ENCODE results near the gene KCNK10.

KCNK10 gene

GRCh38 chr14:88321692-88322503, 1.2 kb downstream of the KCNK10 start:
- DNase-seq (ENCODE audit: low spot score): no peak

- no peak for DNase-seq (ENCODE audit: low spot score)
Measured at GRCh38 chr14:88318406-88318805, 4.7 kb downstream of the KCNK10 start.

GRCh38 chr14:88316521-88316920, 6.5 kb downstream of the KCNK10 start:
- DNase-seq (ENCODE audit: low spot score): no peak

GRCh38 chr14:88312257-88312656, 10.8 kb downstream of the KCNK10 start:
- DNase-seq (ENCODE audit: low spot score): no peak

- DNase-seq (ENCODE audit: low spot score): no peak
Measured at GRCh38 chr14:88311780-88312179, 11.3 kb downstream of the KCNK10 start.

GRCh38 chr14:88310449-88310848, 12.6 kb downstream of the KCNK10 start:
- DNase-seq (ENCODE audit: low spot score): no peak

GRCh38 chr14:88310021-88310420, 13.0 kb downstream of the KCNK10 start:
- no peak for DNase-seq (ENCODE audit: low spot score)

- DNase-seq (ENCODE audit: low spot score): no peak
Measured at GRCh38 chr14:88305528-88306322, 17.3 kb downstream of the KCNK10 start.

GRCh38 chr14:88303041-88303440, 20.0 kb downstream of the KCNK10 start:
- no peak for DNase-seq (ENCODE audit: low spot score)

- no peak for DNase-seq (ENCODE audit: low spot score)
Measured at GRCh38 chr14:88301381-88301780, 21.7 kb downstream of the KCNK10 start.

GRCh38 chr14:88300817-88301216, 22.3 kb downstream of the KCNK10 start:
- no peak for DNase-seq (ENCODE audit: low spot score)

GRCh38 chr14:88299865-88300530, 23.1 kb downstream of the KCNK10 start:
- DNase-seq (ENCODE audit: low spot score): no peak

GRCh38 chr14:88297306-88297705, 25.8 kb downstream of the KCNK10 start:
- DNase-seq (ENCODE audit: low spot score): no peak

- no peak for DNase-seq (ENCODE audit: low spot score)
Measured at GRCh38 chr14:88296351-88296750, 26.7 kb downstream of the KCNK10 start.

GRCh38 chr14:88289996-88290395, 33.1 kb downstream of the KCNK10 start:
- no peak for DNase-seq (ENCODE audit: low spot score)

- no peak for DNase-seq (ENCODE audit: low spot score)
Measured at GRCh38 chr14:88289234-88289633, 33.8 kb downstream of the KCNK10 start.

GRCh38 chr14:88286309-88286708, 36.8 kb downstream of the KCNK10 start:
- DNase-seq (ENCODE audit: low spot score): no peak

GRCh38 chr14:88281447-88281846, 41.6 kb downstream of the KCNK10 start:
- no peak for DNase-seq (ENCODE audit: low spot score)

- no peak for DNase-seq (ENCODE audit: low spot score)
Measured at GRCh38 chr14:88276923-88277596, 46.0 kb downstream of the KCNK10 start.

GRCh38 chr14:88272390-88273269, 50.4 kb downstream of the KCNK10 start:
- DNase-seq (ENCODE audit: low spot score): no peak

- no peak for DNase-seq (ENCODE audit: low spot score)
Measured at GRCh38 chr14:88271205-88271604, 51.9 kb downstream of the KCNK10 start.

Measured in CD4-positive, alpha-beta T cell treated with Interleukin-6 at 100 ng/mL for 8 hours (primary cell).